ENCODE measurements around the gene CLEC16A.

CLEC16A gene

GRCh38 chr16:11017499-11017898 lies 73.1 kb downstream of the CLEC16A start:
- peaks cover 4% of the 10 kb centered on the region for H3K36me3 ChIP-seq (ENCODE audit: control insufficient read depth, insufficient read depth, low read length)
- H3K27me3 ChIP-seq (replicated peaks; ENCODE audit: control insufficient read depth, insufficient read depth, low read length): no peaks in the 10 kb centered on the region
- DNase-seq (ENCODE audit: extremely low read depth, insufficient read length): no peak
- no peak overlapping the region for H3K4me3 ChIP-seq (replicated peaks; ENCODE audit: low read depth, low read length)
- TF ChIP-seq, protein P1, sequence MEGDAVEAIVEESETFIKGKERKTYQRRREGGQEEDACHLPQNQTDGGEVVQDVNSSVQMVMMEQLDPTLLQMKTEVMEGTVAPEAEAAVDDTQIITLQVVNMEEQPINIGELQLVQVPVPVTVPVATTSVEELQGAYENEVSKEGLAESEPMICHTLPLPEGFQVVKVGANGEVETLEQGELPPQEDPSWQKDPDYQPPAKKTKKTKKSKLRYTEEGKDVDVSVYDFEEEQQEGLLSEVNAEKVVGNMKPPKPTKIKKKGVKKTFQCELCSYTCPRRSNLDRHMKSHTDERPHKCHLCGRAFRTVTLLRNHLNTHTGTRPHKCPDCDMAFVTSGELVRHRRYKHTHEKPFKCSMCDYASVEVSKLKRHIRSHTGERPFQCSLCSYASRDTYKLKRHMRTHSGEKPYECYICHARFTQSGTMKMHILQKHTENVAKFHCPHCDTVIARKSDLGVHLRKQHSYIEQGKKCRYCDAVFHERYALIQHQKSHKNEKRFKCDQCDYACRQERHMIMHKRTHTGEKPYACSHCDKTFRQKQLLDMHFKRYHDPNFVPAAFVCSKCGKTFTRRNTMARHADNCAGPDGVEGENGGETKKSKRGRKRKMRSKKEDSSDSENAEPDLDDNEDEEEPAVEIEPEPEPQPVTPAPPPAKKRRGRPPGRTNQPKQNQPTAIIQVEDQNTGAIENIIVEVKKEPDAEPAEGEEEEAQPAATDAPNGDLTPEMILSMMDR (IDR thresholded peaks at IDR 0.05; ENCODE audit: insufficient read depth, low read length, poor library complexity, severe bottlenecking): no peak

DNA sequence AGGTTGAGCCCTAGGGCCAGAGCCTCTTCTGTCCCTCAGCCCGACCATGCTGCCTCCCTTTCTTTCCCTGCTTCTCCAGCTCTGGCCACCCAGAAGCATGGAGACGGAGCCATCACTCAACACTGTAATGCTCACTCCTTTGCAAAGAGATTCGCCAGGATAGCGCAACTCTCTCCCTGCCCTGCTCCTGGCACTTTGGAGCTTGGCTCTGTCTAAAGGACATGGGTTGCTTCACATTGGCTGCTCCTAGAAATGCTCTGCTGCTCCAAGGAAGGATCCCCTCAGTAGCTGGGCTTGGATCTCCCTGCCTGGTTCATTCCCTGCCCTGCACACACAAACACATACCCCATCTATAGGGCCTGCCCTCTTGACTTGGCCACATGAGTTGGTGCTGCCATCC lies 76.0 kb downstream of the CLEC16A start:
- DNase-seq (ENCODE audit: extremely low read depth, insufficient read length): no peak
- Histone ChIP-seq H3K4me3 (replicated peaks; ENCODE audit: low read depth, low read length) (no peak overlapping the region), H3K36me3 (ENCODE audit: control insufficient read depth, insufficient read depth, low read length) (peaks cover 4% of the 10 kb centered on the region), H3K27me3 (replicated peaks; ENCODE audit: control insufficient read depth, insufficient read depth, low read length) (no peaks in the 10 kb centered on the region)
- TF ChIP-seq, protein P1 (IDR thresholded peaks at IDR 0.05; ENCODE audit: insufficient read depth, low read length, poor library complexity, severe bottlenecking): no peak

DNA sequence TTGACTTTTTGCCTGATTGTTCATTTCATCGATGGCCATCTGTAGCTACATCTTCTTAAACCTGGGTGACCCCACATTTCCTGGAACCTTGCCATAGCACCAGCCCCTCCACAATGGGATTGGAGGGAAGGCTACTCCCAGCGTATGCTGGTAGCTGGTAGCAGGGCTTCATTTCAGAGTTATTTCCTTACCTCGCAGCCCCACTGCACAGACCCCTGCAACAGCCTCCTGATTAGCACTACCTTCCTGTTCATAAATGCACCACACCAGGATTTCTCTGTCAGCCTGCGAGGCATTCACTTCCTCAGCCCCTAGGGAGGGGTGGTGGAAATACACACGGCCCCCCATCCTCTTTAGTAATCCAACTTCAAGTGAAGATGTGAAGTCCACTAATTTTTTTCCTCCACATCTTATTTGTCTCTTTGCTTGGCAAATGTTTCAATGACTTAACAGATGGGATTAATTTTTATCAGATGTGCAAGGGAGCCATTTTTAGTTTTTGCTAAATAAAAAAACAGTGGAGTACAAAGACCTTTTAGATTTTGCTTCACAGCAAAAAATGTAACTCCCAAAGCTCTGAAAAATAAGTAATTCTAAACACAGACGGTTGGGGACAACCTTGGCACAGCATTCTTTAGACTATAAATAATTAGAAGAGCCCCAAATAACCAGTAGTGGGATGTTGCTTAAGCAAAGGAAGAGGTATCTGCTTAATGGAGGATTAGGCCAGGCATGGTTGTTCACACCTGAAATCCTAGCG lies 76.6 kb downstream of the CLEC16A start:
- H3K36me3 ChIP-seq (ENCODE audit: control insufficient read depth, insufficient read depth, low read length): peaks cover 4% of the 10 kb centered on the region
- no peak for DNase-seq (ENCODE audit: extremely low read depth, insufficient read length)
- H3K27me3 ChIP-seq (replicated peaks; ENCODE audit: control insufficient read depth, insufficient read depth, low read length): no peaks in the 10 kb centered on the region
- TF ChIP-seq, protein P1 (IDR thresholded peaks at IDR 0.05; ENCODE audit: insufficient read depth, low read length, poor library complexity, severe bottlenecking): no peak
- no peak overlapping the region for H3K4me3 ChIP-seq (replicated peaks; ENCODE audit: low read depth, low read length)

GRCh38 chr16:11022002-11022401 lies 77.6 kb downstream of the CLEC16A start:
- Histone ChIP-seq H3K36me3 (ENCODE audit: control insufficient read depth, insufficient read depth, low read length) (peaks cover 7% of the 10 kb centered on the region), H3K4me3 (replicated peaks; ENCODE audit: low read depth, low read length) (no peak overlapping the region), H3K27me3 (replicated peaks; ENCODE audit: control insufficient read depth, insufficient read depth, low read length) (no peaks in the 10 kb centered on the region)
- no peak for DNase-seq (ENCODE audit: extremely low read depth, insufficient read length)
- TF ChIP-seq, protein P1 (IDR thresholded peaks at IDR 0.05; ENCODE audit: insufficient read depth, low read length, poor library complexity, severe bottlenecking): no peak

- DNase-seq (ENCODE audit: extremely low read depth, insufficient read length): no peak
- TF ChIP-seq, protein P1 (IDR thresholded peaks at IDR 0.05; ENCODE audit: insufficient read depth, low read length, poor library complexity, severe bottlenecking): no peak
- Histone ChIP-seq H3K27me3 (replicated peaks; ENCODE audit: control insufficient read depth, insufficient read depth, low read length) (no peaks in the 10 kb centered on the region), H3K36me3 (ENCODE audit: control insufficient read depth, insufficient read depth, low read length) (peaks cover 7% of the 10 kb centered on the region), H3K4me3 (replicated peaks; ENCODE audit: low read depth, low read length) (no peak overlapping the region)
Observed at GRCh38 chr16:11023262-11024039, 79.1 kb downstream of the CLEC16A start.

All from GM06990 (cell line).